ENCODE data around the gene DBR1. TPM values are rescaled to one million over a fixed set of nuclear protein-coding genes. Genes with fewer than 3 reads are reported as not detected.

DBR1 gene
- total and polyA plus RNA-seq, 4 donors: 6.2 to 20.8 (median 12.3) TPM

GRCh38 chr3:138127636-138128365 is 46.9 kb downstream of the DBR1 start:
- no peak for ATAC-seq (ENCODE audit: insufficient read depth, low FRiP score)
- Histone ChIP-seq H3K27ac (ENCODE audit: low read depth in 1 of 2, low read length in 1 of 2) (no peak overlapping the region), H3K27me3 (ENCODE audit: control insufficient read depth in 3 of 3, insufficient read depth in 3 of 3, low read length in 2 of 3) (peaks cover 0 to 3% (median 0%) of the 10 kb centered on the region in 3 donors), H3K4me3 (no peak overlapping the region), H3K36me3 (ENCODE audit: control insufficient read depth in 4 of 4, insufficient read depth in 4 of 4, low read length in 4 of 4) (no peaks in the 10 kb centered on the region), H3K9me3 (ENCODE audit: control insufficient read depth in 4 of 4, insufficient read depth in 3 of 4, low read length in 3 of 4) (no peaks in the 10 kb centered on the region), H3K4me1 (ENCODE audit: control insufficient read depth in 5 of 5, insufficient read depth in 5 of 5, low read length in 5 of 5) (no peaks in the 10 kb centered on the region), H3K9ac (ENCODE audit: insufficient read depth in 1 of 2, low read length in 2 of 2) (no peak overlapping the region)
- 89 to 94% methylated on average over 1 of the region's 1 CpG for WGBS, 2 donors
- no peak for DNase-seq
- TF ChIP-seq CTCF (IDR thresholded peaks at IDR 0.05; ENCODE audit: control extremely low read depth, extremely low read depth): no peak

GRCh38 chr3:138125548-138126221 is 49.0 kb downstream of the DBR1 start:
- 36 to 45% methylated on average over 5 of the region's 5 CpGs for WGBS, 2 donors
- Histone ChIP-seq H3K36me3 (ENCODE audit: control insufficient read depth in 4 of 4, insufficient read depth in 4 of 4, low read length in 4 of 4) (no peaks in the 10 kb centered on the region), H3K27me3 (ENCODE audit: control insufficient read depth in 3 of 3, insufficient read depth in 3 of 3, low read length in 2 of 3) (no peaks in the 10 kb centered on the region), H3K27ac (ENCODE audit: low read depth in 1 of 2, low read length in 1 of 2) (peak overlapping the region in 1 of 2 donors; percentile 88), H3K4me1 (ENCODE audit: control insufficient read depth in 5 of 5, insufficient read depth in 5 of 5, low read length in 5 of 5) (peaks cover 0 to 2% (median 0%) of the 10 kb centered on the region in 5 donors), H3K4me3 (no peak overlapping the region), H3K9ac (ENCODE audit: insufficient read depth in 1 of 2, low read length in 2 of 2) (no peak overlapping the region), H3K9me3 (ENCODE audit: control insufficient read depth in 4 of 4, insufficient read depth in 3 of 4, low read length in 3 of 4) (no peaks in the 10 kb centered on the region)
- DNase-seq (no peak), ATAC-seq (ENCODE audit: insufficient read depth, low FRiP score) (peak; percentile 71)
- TF ChIP-seq CTCF (IDR thresholded peaks at IDR 0.05; ENCODE audit: control extremely low read depth, extremely low read depth): no peak

DNA sequence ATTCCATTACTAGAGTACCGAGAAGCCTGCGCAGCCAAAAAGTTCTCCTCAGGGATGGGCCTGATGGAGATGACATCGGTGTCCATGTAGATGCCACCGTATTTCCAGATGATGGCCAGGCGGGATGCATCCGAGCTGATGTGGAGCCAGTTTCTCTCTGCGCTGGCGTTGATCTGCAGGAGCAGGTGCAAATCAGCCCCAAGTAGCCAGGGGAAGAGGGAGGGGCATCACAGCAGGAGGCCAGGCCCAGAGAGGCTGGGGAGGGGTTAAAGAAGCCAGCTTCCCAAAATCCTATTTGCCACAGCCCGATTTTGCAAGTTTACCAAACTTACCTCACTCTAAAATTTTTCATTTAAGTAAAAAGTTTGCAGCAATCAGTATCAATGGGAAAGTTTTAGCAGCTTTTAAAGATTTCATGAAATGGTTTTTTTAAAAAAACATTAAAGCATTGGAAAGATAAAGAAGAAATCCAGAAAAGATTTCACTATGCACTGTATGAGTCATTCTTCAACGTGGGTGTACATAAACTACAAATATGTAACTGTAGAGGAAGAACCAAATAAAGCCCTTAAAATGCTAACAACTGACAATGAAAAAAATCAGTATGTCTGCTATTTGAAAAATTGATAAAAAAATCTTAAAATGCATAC is 49.9 kb downstream of the DBR1 start:
- DNase-seq: no peak
- H3K36me3 ChIP-seq (ENCODE audit: control insufficient read depth in 4 of 4, insufficient read depth in 4 of 4, low read length in 4 of 4): no peaks in the 10 kb centered on the region
- H3K27me3 ChIP-seq (ENCODE audit: control insufficient read depth in 3 of 3, insufficient read depth in 3 of 3, low read length in 2 of 3): no peaks in the 10 kb centered on the region
- H3K9ac ChIP-seq (ENCODE audit: insufficient read depth in 1 of 2, low read length in 2 of 2): no peak overlapping the region
- H3K27ac ChIP-seq (ENCODE audit: low read depth in 1 of 2, low read length in 1 of 2): no peak overlapping the region
- peaks cover 0 to 2% (median 0%) of the 10 kb centered on the region in 5 donors for H3K4me1 ChIP-seq (ENCODE audit: control insufficient read depth in 5 of 5, insufficient read depth in 5 of 5, low read length in 5 of 5)
- H3K4me3 ChIP-seq: no peak overlapping the region
- WGBS, 2 donors: 77 to 81% methylated on average over 10 of the region's 10 CpGs
- no peak for ATAC-seq (ENCODE audit: insufficient read depth, low FRiP score)
- TF ChIP-seq CTCF (IDR thresholded peaks at IDR 0.05; ENCODE audit: control extremely low read depth, extremely low read depth): no peak
- H3K9me3 ChIP-seq (ENCODE audit: control insufficient read depth in 4 of 4, insufficient read depth in 3 of 4, low read length in 3 of 4): no peaks in the 10 kb centered on the region

All from lung (tissue), 12 donors.